Hepatocyte (in vitro differentiated cells): Measurements from ENCODE around the gene EXD2.

Experiments used
- CTCF ChIP-seq: fragments of 200-600 bp; sonication (generic); IDR thresholded peaks from 2 replicates; pipeline ENCODE4 v1.5.1; 2016; ENCODE audit warnings: antibody characterized with exemption, mild to moderate bottlenecking; ENCODE audit not compliant: poor library complexity
- EZH2 ChIP-seq: fragments of 200-600 bp; sonication (generic); IDR thresholded peaks from 2 replicates; pipeline ENCODE4 v1.6.1; 2016; ENCODE audit warnings: antibody characterized with exemption, mild to moderate bottlenecking, borderline replicate concordance

GRCh38 chr14:69247676-69248440, 56.6 kb downstream of the EXD2 start:
- TF ChIP-seq CTCF (peak; percentile 23), EZH2 (no peak)
